ENCODE data around the gene ATP6V1C2.

The ATP6V1C2 gene

DNA sequence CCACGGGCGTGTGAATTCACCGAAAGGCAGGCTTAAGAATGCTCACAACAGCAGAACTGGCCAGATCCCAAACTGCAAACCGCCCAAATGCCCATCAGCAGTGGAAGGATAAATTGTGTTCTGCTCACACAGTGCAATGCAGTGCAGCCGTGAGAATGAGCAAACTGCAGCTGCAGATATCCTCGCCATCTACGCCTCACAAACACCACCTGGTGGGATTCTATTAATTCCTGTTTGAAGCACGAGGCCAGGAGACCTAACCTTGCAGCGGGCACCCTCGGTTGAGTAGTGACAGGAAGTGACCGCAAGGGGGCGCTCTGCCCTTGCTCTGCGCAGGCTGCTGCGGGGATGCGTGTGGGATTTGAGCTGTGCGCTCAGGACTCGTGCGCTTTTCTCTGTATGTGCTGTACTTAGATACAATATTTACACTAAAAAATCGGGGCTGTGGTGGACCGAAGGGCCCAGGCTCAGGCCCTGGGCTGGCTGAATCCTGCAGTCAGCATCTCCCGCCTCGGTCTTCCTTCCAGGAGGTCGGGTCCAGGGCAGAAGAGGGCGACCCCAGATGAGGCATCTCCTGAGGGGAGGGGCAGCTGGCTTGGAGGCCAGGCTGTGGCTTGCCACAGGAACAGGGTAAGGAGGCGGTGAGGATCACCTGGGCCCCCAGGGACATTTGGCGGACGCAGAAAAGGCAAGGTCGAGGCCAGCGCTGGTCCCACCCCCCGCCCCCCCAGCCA is 110.9 kb downstream of the ATP6V1C2 start:
- peak; percentile 60 to 64 for DNase-seq (ENCODE audit: extremely low read depth in 1 of 2, low read depth in 1 of 2)

DNA sequence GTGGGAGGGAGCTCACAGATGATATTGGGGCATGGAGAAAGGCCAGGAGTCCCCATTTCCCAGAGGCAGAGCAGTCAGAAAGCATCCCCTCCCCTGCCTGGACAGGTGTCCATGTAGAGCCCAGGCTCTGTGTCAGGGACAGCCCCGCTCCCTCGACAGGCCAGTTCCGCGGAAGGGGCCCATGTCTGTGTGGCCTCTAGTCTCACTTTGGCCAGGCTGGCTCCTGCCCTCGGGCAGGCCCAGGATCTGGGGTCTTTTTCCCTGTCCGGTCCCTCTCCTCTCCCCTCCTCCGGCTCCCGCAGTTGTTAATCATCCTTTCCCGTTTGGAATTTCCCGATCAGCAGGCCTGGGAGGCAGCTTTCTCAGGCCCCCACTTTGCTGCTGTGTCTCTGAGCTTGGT is 111.6 kb downstream of the ATP6V1C2 start:
- no peak for DNase-seq (ENCODE audit: extremely low read depth in 1 of 2, low read depth in 1 of 2)

DNA sequence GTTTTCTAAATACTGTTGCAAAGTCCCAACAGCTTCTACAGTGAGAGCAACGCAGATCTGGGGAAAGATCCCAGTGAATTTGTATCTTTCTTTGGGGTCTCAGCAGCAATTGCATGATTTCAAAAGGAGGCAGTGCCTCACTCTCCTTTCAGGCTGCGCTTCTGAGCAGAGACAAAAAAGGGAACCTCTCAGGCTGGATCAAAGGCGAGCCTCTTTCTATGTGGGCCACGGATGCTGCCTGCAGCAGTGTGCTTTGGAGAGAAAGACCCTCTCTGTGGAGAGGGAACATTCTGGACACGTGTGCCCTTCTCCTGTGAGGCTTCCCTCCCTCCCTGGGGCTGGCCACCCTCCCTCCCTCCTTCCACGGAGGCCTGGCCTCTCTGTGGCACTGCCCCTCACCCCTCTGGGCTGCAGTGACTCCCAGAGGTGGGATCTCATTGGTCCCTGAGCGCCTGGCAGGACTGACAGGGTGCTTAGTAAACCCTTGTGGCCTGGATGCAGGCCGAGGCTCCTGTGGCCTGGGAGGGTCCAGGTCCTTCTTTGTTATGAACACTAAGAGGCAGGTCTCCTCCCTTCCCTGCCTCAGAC is 112.7 kb downstream of the ATP6V1C2 start:
- no peak for DNase-seq (ENCODE audit: extremely low read depth in 1 of 2, low read depth in 1 of 2)
